ENCODE results near the gene ZNF827. TPM values are rescaled to one million over a fixed set of nuclear protein-coding genes. Genes with fewer than 3 reads are reported as not detected.

Gene ZNF827
- total RNA-seq, 1 experiment from 2014 or later, result 29.4 TPM

DNA sequence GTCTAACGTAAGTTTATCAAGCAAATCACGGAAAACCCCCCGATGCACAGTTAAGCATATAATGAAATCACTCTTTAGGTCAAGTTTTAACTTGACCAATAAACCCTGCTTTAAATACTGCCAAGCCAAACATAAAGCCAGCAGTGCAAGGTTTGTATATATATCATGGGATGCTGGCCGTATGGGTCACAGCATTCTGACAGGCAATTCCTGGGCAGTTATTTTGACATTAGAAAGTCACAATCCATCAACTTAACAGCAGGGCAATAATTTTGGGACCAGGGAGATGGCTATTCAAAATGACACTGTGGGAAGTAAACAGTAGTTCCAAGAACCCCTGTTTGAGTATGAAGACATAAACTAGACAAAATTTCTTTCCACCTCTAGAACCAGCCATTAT is 116.9 kb downstream of the ZNF827 start:
- H3K23me2 ChIP-seq (ENCODE audit: insufficient read length, low read depth, low read length, poor library complexity, severe bottlenecking), result no peaks in the 10 kb centered on the region
- Mint-ChIP-seq H3K27ac (no peak overlapping the region), H3K27me3 (ENCODE audit: low read depth) (no peaks in the 10 kb centered on the region), H3K36me3 (ENCODE audit: insufficient read depth in 1 of 3, low read depth in 3 of 3) (peaks cover 30 to 64% (median 47%) of the 10 kb centered on the region in 3 experiments; a peak in 6 of 7 replicates), H3K9me3 (no peaks in the 10 kb centered on the region), H3K4me1 (peaks cover 42 to 44% of the 10 kb centered on the region in 2 experiments), H3K4me3 (no peak overlapping the region)
- no peak overlapping the region for H3K56ac ChIP-seq (ENCODE audit: insufficient read length, low read depth, low read length)
- H3T11ph ChIP-seq (ENCODE audit: low read length), result no peak overlapping the region
- H2BK120ac ChIP-seq (ENCODE audit: low read depth, low read length, poor library complexity, severe bottlenecking), result no peak overlapping the region
- H3K27me3 ChIP-seq (ENCODE audit: insufficient read depth, low read length), result no peaks in the 10 kb centered on the region
- H4K91ac ChIP-seq (ENCODE audit: insufficient read length, low read depth, low read length), result no peak overlapping the region
- TF ChIP-seq, protein P1, sequence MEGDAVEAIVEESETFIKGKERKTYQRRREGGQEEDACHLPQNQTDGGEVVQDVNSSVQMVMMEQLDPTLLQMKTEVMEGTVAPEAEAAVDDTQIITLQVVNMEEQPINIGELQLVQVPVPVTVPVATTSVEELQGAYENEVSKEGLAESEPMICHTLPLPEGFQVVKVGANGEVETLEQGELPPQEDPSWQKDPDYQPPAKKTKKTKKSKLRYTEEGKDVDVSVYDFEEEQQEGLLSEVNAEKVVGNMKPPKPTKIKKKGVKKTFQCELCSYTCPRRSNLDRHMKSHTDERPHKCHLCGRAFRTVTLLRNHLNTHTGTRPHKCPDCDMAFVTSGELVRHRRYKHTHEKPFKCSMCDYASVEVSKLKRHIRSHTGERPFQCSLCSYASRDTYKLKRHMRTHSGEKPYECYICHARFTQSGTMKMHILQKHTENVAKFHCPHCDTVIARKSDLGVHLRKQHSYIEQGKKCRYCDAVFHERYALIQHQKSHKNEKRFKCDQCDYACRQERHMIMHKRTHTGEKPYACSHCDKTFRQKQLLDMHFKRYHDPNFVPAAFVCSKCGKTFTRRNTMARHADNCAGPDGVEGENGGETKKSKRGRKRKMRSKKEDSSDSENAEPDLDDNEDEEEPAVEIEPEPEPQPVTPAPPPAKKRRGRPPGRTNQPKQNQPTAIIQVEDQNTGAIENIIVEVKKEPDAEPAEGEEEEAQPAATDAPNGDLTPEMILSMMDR (conservative IDR thresholded peaks at IDR 0.05), result no peak
- H3K18ac ChIP-seq (ENCODE audit: insufficient read length, low read depth, low read length), result no peak overlapping the region
- no peak overlapping the region for H3K14ac ChIP-seq (ENCODE audit: insufficient read depth, low read length)
- no peak overlapping the region for H4K8ac ChIP-seq (replicated peaks; ENCODE audit: insufficient read length, low read depth, low read length)
- WGBS (ENCODE audit: extremely low coverage, insufficient read length, low lambda C conversion rate), result no CpG with 5 or more reads among the region's 4 CpGs
- H3K9ac ChIP-seq (ENCODE audit: extremely low read depth, insufficient read length, low read length), result no peak overlapping the region
- H3K4me1 ChIP-seq (ENCODE audit: insufficient read depth, low read length), result peaks cover 8% of the 10 kb centered on the region; the same call in 1 of the 2 replicates
- no peak overlapping the region for H2BK12ac ChIP-seq (ENCODE audit: insufficient read length, low read depth, low read length)
- no peak overlapping the region for H2BK20ac ChIP-seq (ENCODE audit: low read depth, low read length, poor library complexity, severe bottlenecking)
- no peaks in the 10 kb centered on the region for H3K79me1 ChIP-seq (ENCODE audit: insufficient read depth, low read depth, low read length, poor library complexity, severe bottlenecking)
- no peaks in the 10 kb centered on the region for H4K20me1 ChIP-seq (ENCODE audit: control insufficient read depth, insufficient read depth, insufficient read length)
- H4K5ac ChIP-seq (ENCODE audit: insufficient read length, low read depth, low read length), result no peak overlapping the region
- H2BK15ac ChIP-seq (ENCODE audit: low read depth, low read length), result no peak overlapping the region
- H2BK5ac ChIP-seq (ENCODE audit: insufficient read length, low read length), result no peak overlapping the region
- no peak overlapping the region for H2AK5ac ChIP-seq (ENCODE audit: insufficient read length, low read length)
- H3K9me3 ChIP-seq (ENCODE audit: control insufficient read depth, low read depth, low read length), result no peaks in the 10 kb centered on the region
- no peak overlapping the region for H3K23ac ChIP-seq (ENCODE audit: insufficient read length, low read depth, low read length)
- H3K4ac ChIP-seq (ENCODE audit: low read depth, low read length), result no peak overlapping the region
- H3K79me2 ChIP-seq (ENCODE audit: insufficient read depth, low read length), result no peaks in the 10 kb centered on the region
- H3K4me2 ChIP-seq (ENCODE audit: insufficient read depth, insufficient read length, low read length), result no peak overlapping the region
- DNase-seq, result no peak
- H2AFZ ChIP-seq (ENCODE audit: low read length), result no peak overlapping the region
- H3K27ac ChIP-seq (ENCODE audit: insufficient read length, low read depth, low read length), result no peak overlapping the region

All from H9 (cell line).